SU-DHL-6 (cell line): ENCODE measurements around the gene METTL14.

ENCODE experiments used
- H2AFZ ChIP-seq: fragments of 200-600 bp; sonication (generic); 2 replicates; pipeline ENCODE4 v1.6.1; 2014; ENCODE audit warnings: low read depth, mild to moderate bottlenecking, moderate library complexity, mixed read lengths, antibody characterized with exemption, low read length; ENCODE audit not compliant: severe bottlenecking
- H3F3A ChIP-seq: fragments of 200-600 bp; shearing (Covaris generic); 2 replicates; pipeline ENCODE4 v1.6.0; 2016; ENCODE audit warnings: antibody characterized with exemption, mild to moderate bottlenecking; ENCODE audit not compliant: insufficient read depth
- H3K27ac ChIP-seq: fragments of 200-600 bp; sonication (generic); 2 replicates; pipeline ENCODE4 v1.5.1; 2016; ENCODE audit warnings: low read depth, mild to moderate bottlenecking, low read length, moderate library complexity, mixed read lengths
- H3K27me3 ChIP-seq: fragments of 200-600 bp; sonication (generic), shearing (Covaris generic); 2 replicates; pipeline ENCODE4 v1.6.0; 2014; ENCODE audit warnings: mild to moderate bottlenecking, low read length
- H3K36me3 ChIP-seq: fragments of 200-600 bp; sonication (generic); 2 replicates; pipeline ENCODE4 v1.6.1; 2014; ENCODE audit warnings: mild to moderate bottlenecking, low read length, mixed read lengths
- H3K4me2 ChIP-seq: fragments of 300-600, 200-600 bp; shearing (Covaris generic), sonication (generic); 2 replicates; pipeline ENCODE4 v1.6.0; 2014; ENCODE audit warnings: low read length, low read depth, mild to moderate bottlenecking; ENCODE audit not compliant: poor library complexity, severe bottlenecking
- H3K4me3 ChIP-seq: fragments of 200-600 bp; sonication (generic); 2 replicates; pipeline ENCODE4 v1.5.1; 2014; ENCODE audit warnings: antibody characterized with exemption, low read length, mild to moderate bottlenecking, mixed read lengths; ENCODE audit not compliant: insufficient read depth, poor library complexity, severe bottlenecking
- H3K79me2 ChIP-seq: fragments of 200-600 bp; sonication (generic); 2 replicates; pipeline ENCODE4 v1.6.1; 2014; ENCODE audit warnings: mild to moderate bottlenecking, low read length, moderate library complexity; ENCODE audit not compliant: insufficient read depth
- H3K9ac ChIP-seq: fragments of 200-600 bp; sonication (generic); 2 replicates; pipeline ENCODE4 v1.7.0; 2014; ENCODE audit warnings: mild to moderate bottlenecking, low read length
- H3K9me2 ChIP-seq: fragments of 200-600 bp; sonication (generic); replicated peaks from 2 replicates; pipeline ENCODE4 v1.6.1; 2014; ENCODE audit warnings: low read length; ENCODE audit not compliant: insufficient read depth
- H3K9me3 ChIP-seq: fragments of 200-600 bp; sonication (generic); 2 replicates; pipeline ENCODE4 v1.6.1; 2014; ENCODE audit warnings: low read length, mixed read lengths; ENCODE audit not compliant: insufficient read depth
- H4K20me1 ChIP-seq: fragments of 200-600 bp; sonication (generic); 2 replicates; pipeline ENCODE4 v1.6.1; 2014; ENCODE audit warnings: low read depth, mild to moderate bottlenecking, antibody characterized with exemption, low read length, moderate library complexity, mixed read lengths
- EZH2phosphoT487 ChIP-seq: fragments of 200-600 bp; sonication (generic), shearing (Covaris generic); conservative IDR thresholded peaks from 2 replicates; pipeline ENCODE4 v1.6.1; 2018; ENCODE audit warnings: mild to moderate bottlenecking, antibody characterized with exemption, low read length, moderate library complexity, mixed read lengths
- TF ChIP-seq, protein P1 (sequence below): fragments of 200-600 bp; sonication (generic); IDR thresholded peaks from one replicate; pipeline ENCODE4 v1.5.1; 2017; ENCODE audit warnings: antibody characterized with exemption, mild to moderate bottlenecking, low read length, moderate library complexity; ENCODE audit not compliant: insufficient read depth, poor library complexity, severe bottlenecking

The METTL14 gene

DNA sequence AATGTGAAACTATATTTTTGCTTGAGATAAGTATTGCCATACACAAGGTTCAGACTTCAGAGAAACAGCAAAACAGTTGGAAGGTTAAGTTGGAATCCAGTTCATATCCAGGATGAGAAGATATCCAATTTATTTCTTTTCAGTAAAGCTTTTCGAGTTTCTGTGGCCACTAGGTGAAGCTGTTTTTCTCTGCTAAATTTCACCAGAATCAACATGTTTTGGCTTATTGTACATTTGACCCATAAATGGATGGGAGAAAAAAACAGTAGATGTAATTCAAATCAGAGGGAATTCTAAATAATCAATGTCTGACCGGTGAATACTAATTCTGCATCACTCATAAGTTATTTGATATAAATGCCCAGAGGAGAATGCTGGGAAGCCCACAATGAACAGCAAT, 9.1 kb upstream of the METTL14 start:
- no peak for TF ChIP-seq EZH2phosphoT487
- TF ChIP-seq, protein P1, sequence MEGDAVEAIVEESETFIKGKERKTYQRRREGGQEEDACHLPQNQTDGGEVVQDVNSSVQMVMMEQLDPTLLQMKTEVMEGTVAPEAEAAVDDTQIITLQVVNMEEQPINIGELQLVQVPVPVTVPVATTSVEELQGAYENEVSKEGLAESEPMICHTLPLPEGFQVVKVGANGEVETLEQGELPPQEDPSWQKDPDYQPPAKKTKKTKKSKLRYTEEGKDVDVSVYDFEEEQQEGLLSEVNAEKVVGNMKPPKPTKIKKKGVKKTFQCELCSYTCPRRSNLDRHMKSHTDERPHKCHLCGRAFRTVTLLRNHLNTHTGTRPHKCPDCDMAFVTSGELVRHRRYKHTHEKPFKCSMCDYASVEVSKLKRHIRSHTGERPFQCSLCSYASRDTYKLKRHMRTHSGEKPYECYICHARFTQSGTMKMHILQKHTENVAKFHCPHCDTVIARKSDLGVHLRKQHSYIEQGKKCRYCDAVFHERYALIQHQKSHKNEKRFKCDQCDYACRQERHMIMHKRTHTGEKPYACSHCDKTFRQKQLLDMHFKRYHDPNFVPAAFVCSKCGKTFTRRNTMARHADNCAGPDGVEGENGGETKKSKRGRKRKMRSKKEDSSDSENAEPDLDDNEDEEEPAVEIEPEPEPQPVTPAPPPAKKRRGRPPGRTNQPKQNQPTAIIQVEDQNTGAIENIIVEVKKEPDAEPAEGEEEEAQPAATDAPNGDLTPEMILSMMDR: no peak
- H3F3A ChIP-seq: no peaks in the 10 kb centered on the region
- H3K36me3 ChIP-seq: no peaks in the 10 kb centered on the region
- H3K9me2 ChIP-seq: no peaks in the 10 kb centered on the region
- H3K4me2 ChIP-seq: no peak overlapping the region
- H2AFZ ChIP-seq: no peak overlapping the region
- H3K27me3 ChIP-seq: no peaks in the 10 kb centered on the region
- no peak overlapping the region for H3K9ac ChIP-seq
- no peaks in the 10 kb centered on the region for H4K20me1 ChIP-seq
- no peaks in the 10 kb centered on the region for H3K79me2 ChIP-seq
- H3K9me3 ChIP-seq: no peaks in the 10 kb centered on the region
- no peak overlapping the region for H3K4me3 ChIP-seq
- H3K27ac ChIP-seq: no peak overlapping the region

- no peaks in the 10 kb centered on the region for H3K9me3 ChIP-seq
- H4K20me1 ChIP-seq: no peaks in the 10 kb centered on the region
- H3K79me2 ChIP-seq: peaks cover 6% of the 10 kb centered on the region
- TF ChIP-seq, protein P1: no peak
- TF ChIP-seq EZH2phosphoT487: no peak
- H3K36me3 ChIP-seq: no peaks in the 10 kb centered on the region
- no peaks in the 10 kb centered on the region for H3K27me3 ChIP-seq
- no peak overlapping the region for H3K27ac ChIP-seq
- no peak overlapping the region for H3K9ac ChIP-seq
- no peak overlapping the region for H3K4me2 ChIP-seq
- no peaks in the 10 kb centered on the region for H3K9me2 ChIP-seq
- H2AFZ ChIP-seq: no peak overlapping the region
- no peaks in the 10 kb centered on the region for H3F3A ChIP-seq
- H3K4me3 ChIP-seq: no peak overlapping the region
Observed at GRCh38 chr4:118680808-118681207, 4.4 kb upstream of the METTL14 start.

DNA sequence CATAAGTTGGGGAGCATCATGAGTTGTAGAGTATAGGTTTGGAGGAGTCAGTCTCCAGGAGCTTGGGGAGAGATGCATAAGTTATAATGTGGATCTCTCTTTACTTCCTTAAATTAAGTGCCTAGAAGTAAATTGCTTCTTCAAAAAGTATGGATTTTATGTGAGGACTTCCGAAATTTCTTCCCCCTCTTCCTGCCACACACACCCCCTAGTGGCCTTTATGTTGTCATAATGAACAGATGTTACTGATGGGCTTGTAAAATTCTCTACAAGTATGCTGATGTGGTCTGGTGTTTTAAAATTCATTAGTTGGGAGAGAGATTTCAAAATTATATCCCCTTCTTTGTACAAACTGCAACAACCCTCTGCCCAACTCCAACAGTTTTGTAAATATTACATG, 2.3 kb upstream of the METTL14 start:
- Histone ChIP-seq H3K4me2 (peak overlapping the region; percentile 64), H3K27me3 (no peaks in the 10 kb centered on the region), H4K20me1 (no peaks in the 10 kb centered on the region; the same call in 1 of the 2 replicates), H3K9me2 (no peaks in the 10 kb centered on the region), H3K9ac (no peak overlapping the region), H3K4me3 (no peak overlapping the region), H3F3A (no peaks in the 10 kb centered on the region), H2AFZ (peak overlapping the region; percentile 41), H3K9me3 (no peaks in the 10 kb centered on the region), H3K36me3 (no peaks in the 10 kb centered on the region), H3K79me2 (peaks cover 25% of the 10 kb centered on the region), H3K27ac (no peak overlapping the region)
- TF ChIP-seq, protein P1: no peak
- TF ChIP-seq EZH2phosphoT487: no peak

- TF ChIP-seq EZH2phosphoT487: no peak
- TF ChIP-seq, protein P1: no peak
- Histone ChIP-seq H3K4me3 (no peak overlapping the region), H2AFZ (peak overlapping the region; percentile 54), H3K36me3 (no peaks in the 10 kb centered on the region), H3K9me3 (no peaks in the 10 kb centered on the region), H3K27ac (no peak overlapping the region), H3K4me2 (peak overlapping the region; percentile 64), H4K20me1 (no peaks in the 10 kb centered on the region; the same call in 1 of the 2 replicates), H3K27me3 (no peaks in the 10 kb centered on the region), H3F3A (no peaks in the 10 kb centered on the region), H3K9ac (no peak overlapping the region), H3K9me2 (no peaks in the 10 kb centered on the region), H3K79me2 (peaks cover 25% of the 10 kb centered on the region)
Observed at GRCh38 chr4:118683513-118683912, 1.7 kb upstream of the METTL14 start.
